WTC11 (cell line): ENCODE measurements around the gene ABCG1.

Source experiments
- ATF2 ChIP-seq: sonication (generic); formaldehyde crosslinking; IDR thresholded peaks from 2 replicates; pipeline ENCODE4 v1.8.1; 2022; ENCODE audit warnings: low read depth, missing genetic modification reagents, borderline replicate concordance
- ATF3 ChIP-seq: sonication (generic); formaldehyde crosslinking; conservative IDR thresholded peaks from 2 replicates; pipeline ENCODE4 v1.8.1; 2022; ENCODE audit warnings: mild to moderate bottlenecking, missing genetic modification reagents
- HMGA2 ChIP-seq: fragments of 250-450 bp; sonication (Bioruptor Pico); IDR thresholded peaks from 2 replicates; pipeline ENCODE4 v1.4.0; 2021; ENCODE audit warnings: mild to moderate bottlenecking, moderate library complexity
- ZBTB43 ChIP-seq: sonication (generic); formaldehyde crosslinking; IDR thresholded peaks from 2 replicates; pipeline ENCODE4 v1.8.1; 2023; ENCODE audit warnings: mild to moderate bottlenecking, missing genetic modification reagents
- TF ChIP-seq, protein P1 (sequence below): sonication (generic); formaldehyde crosslinking; IDR thresholded peaks from 2 replicates; pipeline ENCODE4 v1.8.1; 2023; ENCODE audit warnings: mild to moderate bottlenecking, moderate library complexity, missing genetic modification reagents
- TF ChIP-seq, protein P2 (sequence below): sonication (generic); formaldehyde crosslinking; IDR thresholded peaks from 2 replicates; pipeline ENCODE4 v1.8.0; 2023; ENCODE audit warnings: missing genetic modification reagents

- no peak for TF ChIP-seq ZBTB43 (CRISPR knock-in tag)
- TF ChIP-seq ATF2 = no peak
- TF ChIP-seq, protein P1, sequence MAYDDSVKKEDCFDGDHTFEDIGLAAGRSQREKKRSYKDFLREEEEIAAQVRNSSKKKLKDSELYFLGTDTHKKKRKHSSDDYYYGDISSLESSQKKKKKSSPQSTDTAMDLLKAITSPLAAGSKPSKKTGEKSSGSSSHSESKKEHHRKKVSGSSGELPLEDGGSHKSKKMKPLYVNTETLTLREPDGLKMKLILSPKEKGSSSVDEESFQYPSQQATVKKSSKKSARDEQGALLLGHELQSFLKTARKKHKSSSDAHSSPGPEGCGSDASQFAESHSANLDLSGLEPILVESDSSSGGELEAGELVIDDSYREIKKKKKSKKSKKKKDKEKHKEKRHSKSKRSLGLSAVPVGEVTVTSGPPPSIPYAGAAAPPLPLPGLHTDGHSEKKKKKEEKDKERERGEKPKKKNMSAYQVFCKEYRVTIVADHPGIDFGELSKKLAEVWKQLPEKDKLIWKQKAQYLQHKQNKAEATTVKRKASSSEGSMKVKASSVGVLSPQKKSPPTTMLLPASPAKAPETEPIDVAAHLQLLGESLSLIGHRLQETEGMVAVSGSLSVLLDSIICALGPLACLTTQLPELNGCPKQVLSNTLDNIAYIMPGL (CRISPR knock-in tag) = no peak
- no peak for TF ChIP-seq HMGA2
- TF ChIP-seq, protein P2, sequence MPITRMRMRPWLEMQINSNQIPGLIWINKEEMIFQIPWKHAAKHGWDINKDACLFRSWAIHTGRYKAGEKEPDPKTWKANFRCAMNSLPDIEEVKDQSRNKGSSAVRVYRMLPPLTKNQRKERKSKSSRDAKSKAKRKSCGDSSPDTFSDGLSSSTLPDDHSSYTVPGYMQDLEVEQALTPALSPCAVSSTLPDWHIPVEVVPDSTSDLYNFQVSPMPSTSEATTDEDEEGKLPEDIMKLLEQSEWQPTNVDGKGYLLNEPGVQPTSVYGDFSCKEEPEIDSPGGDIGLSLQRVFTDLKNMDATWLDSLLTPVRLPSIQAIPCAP (CRISPR knock-in tag) = no peak
- TF ChIP-seq ATF3 (CRISPR knock-in tag) = no peak
These were observed 15.0 kb upstream of the ABCG1 start for GRCh38 chr21:42203936-42204335.
